ENCODE measurements around the gene PEMT. TPM values are rescaled to one million over a fixed set of nuclear protein-coding genes. Genes with fewer than 3 reads are reported as not detected.

PEMT gene
- total RNA-seq, 1 experiment from 2014 or later: 27.0 TPM

DNA sequence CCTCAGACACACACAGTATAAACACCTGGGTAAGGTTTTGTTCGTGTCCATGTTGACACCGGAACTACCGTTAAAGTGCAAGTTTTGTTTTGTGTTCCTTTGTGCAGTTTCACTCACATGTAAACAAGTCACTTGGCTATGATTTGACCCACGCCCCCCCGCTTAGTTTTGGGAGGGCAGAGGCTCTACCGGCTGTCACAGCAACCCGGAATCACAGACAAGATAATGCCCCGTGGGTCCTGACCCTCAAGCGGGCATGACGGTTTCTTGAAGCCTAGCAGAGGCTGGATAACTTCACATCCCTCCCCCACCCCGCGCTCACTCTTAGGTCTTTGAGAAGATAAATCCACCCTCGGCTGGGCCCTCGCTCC lies 97.0 kb downstream of the PEMT start:
- ChIA-PET CTCF (no interaction called here), POLR2A (no interaction called here)
- Histone ChIP-seq H3K36me3 (ENCODE audit: control insufficient read depth, insufficient read depth, low read length) (no peaks in the 10 kb centered on the region), H3K4me1 (ENCODE audit: control insufficient read depth, insufficient read depth, low read length) (peaks cover 3% of the 10 kb centered on the region), H3K4me3 (ENCODE audit: low read depth in 2 of 2, low read length in 2 of 2) (peak overlapping the region; percentile 54 to 57), H3K9me3 (ENCODE audit: control insufficient read depth, insufficient read depth, low read depth, low read length) (no peaks in the 10 kb centered on the region), H3K27me3 (ENCODE audit: control insufficient read depth, insufficient read depth, low read length) (no peaks in the 10 kb centered on the region), H3K27ac (ENCODE audit: low read length) (no peak overlapping the region)
- no peak for ATAC-seq
- TF ChIP-seq, protein P1, sequence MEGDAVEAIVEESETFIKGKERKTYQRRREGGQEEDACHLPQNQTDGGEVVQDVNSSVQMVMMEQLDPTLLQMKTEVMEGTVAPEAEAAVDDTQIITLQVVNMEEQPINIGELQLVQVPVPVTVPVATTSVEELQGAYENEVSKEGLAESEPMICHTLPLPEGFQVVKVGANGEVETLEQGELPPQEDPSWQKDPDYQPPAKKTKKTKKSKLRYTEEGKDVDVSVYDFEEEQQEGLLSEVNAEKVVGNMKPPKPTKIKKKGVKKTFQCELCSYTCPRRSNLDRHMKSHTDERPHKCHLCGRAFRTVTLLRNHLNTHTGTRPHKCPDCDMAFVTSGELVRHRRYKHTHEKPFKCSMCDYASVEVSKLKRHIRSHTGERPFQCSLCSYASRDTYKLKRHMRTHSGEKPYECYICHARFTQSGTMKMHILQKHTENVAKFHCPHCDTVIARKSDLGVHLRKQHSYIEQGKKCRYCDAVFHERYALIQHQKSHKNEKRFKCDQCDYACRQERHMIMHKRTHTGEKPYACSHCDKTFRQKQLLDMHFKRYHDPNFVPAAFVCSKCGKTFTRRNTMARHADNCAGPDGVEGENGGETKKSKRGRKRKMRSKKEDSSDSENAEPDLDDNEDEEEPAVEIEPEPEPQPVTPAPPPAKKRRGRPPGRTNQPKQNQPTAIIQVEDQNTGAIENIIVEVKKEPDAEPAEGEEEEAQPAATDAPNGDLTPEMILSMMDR (IDR thresholded peaks at IDR 0.05): no peak
- TF ChIP-seq SIN3A (IDR thresholded peaks at IDR 0.05; ENCODE audit: borderline replicate concordance, insufficient read depth, low read depth, low read length) (no peak), POLR2AphosphoS5 (IDR thresholded peaks at IDR 0.05; ENCODE audit: low read depth, low read length) (no peak), TCF7L2 (IDR thresholded peaks at IDR 0.05; ENCODE audit: low read depth, low read length) (no peak)
- TF ChIP-seq, protein P2, sequence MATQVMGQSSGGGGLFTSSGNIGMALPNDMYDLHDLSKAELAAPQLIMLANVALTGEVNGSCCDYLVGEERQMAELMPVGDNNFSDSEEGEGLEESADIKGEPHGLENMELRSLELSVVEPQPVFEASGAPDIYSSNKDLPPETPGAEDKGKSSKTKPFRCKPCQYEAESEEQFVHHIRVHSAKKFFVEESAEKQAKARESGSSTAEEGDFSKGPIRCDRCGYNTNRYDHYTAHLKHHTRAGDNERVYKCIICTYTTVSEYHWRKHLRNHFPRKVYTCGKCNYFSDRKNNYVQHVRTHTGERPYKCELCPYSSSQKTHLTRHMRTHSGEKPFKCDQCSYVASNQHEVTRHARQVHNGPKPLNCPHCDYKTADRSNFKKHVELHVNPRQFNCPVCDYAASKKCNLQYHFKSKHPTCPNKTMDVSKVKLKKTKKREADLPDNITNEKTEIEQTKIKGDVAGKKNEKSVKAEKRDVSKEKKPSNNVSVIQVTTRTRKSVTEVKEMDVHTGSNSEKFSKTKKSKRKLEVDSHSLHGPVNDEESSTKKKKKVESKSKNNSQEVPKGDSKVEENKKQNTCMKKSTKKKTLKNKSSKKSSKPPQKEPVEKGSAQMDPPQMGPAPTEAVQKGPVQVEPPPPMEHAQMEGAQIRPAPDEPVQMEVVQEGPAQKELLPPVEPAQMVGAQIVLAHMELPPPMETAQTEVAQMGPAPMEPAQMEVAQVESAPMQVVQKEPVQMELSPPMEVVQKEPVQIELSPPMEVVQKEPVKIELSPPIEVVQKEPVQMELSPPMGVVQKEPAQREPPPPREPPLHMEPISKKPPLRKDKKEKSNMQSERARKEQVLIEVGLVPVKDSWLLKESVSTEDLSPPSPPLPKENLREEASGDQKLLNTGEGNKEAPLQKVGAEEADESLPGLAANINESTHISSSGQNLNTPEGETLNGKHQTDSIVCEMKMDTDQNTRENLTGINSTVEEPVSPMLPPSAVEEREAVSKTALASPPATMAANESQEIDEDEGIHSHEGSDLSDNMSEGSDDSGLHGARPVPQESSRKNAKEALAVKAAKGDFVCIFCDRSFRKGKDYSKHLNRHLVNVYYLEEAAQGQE (IDR thresholded peaks at IDR 0.05; ENCODE audit: insufficient read depth in 1 of 2, low read depth in 2 of 2, low read length in 1 of 2): no peak
- no TSS peak for BruUV-seq (replicated peaks)
- intact Hi-C loops (cut with micrococcal nuclease; ENCODE audit: unreplicated experiment) (no loop called here), in situ Hi-C loops (cut with HindIII; ENCODE audit: low pct_unique_long_range_greater_than_20kb, low sequenced_read_pairs) (no loop called here)
- no peak for DNase-seq (ENCODE audit: low read depth, low spot score)

- DNase-seq (ENCODE audit: low read depth, low spot score) (no peak), ATAC-seq (no peak)
- H3K4me3 ChIP-seq (ENCODE audit: low read depth in 2 of 2, low read length in 2 of 2): no peak overlapping the region
- intact Hi-C loops (cut with micrococcal nuclease; ENCODE audit: unreplicated experiment) (no loop called here), in situ Hi-C loops (cut with HindIII; ENCODE audit: low pct_unique_long_range_greater_than_20kb, low sequenced_read_pairs) (no loop called here)
- H3K27ac ChIP-seq (ENCODE audit: low read length): no peak overlapping the region
- H3K27me3 ChIP-seq (ENCODE audit: control insufficient read depth, insufficient read depth, low read length): no peaks in the 10 kb centered on the region
- no TSS peak for BruUV-seq (replicated peaks)
- peaks cover 3% of the 10 kb centered on the region for H3K4me1 ChIP-seq (ENCODE audit: control insufficient read depth, insufficient read depth, low read length)
- H3K36me3 ChIP-seq (ENCODE audit: control insufficient read depth, insufficient read depth, low read length): no peaks in the 10 kb centered on the region
- H3K9me3 ChIP-seq (ENCODE audit: control insufficient read depth, insufficient read depth, low read depth, low read length): no peaks in the 10 kb centered on the region
- ChIA-PET CTCF (no interaction called here), POLR2A (no interaction called here)
- TF ChIP-seq, protein P2 (IDR thresholded peaks at IDR 0.05; ENCODE audit: insufficient read depth in 1 of 2, low read depth in 2 of 2, low read length in 1 of 2): no peak
- TF ChIP-seq TCF7L2 (IDR thresholded peaks at IDR 0.05; ENCODE audit: low read depth, low read length) (no peak), SIN3A (IDR thresholded peaks at IDR 0.05; ENCODE audit: borderline replicate concordance, insufficient read depth, low read depth, low read length) (no peak), POLR2AphosphoS5 (IDR thresholded peaks at IDR 0.05; ENCODE audit: low read depth, low read length) (no peak)
- TF ChIP-seq, protein P1 (IDR thresholded peaks at IDR 0.05): no peak
These were observed 97.5 kb downstream of the PEMT start for GRCh38 chr17:17493986-17494466.

All from Panc1 (cell line).